Measurements from ENCODE around the gene OOSP1. TPM values are rescaled to one million over a fixed set of nuclear protein-coding genes. Genes with fewer than 3 reads are reported as not detected.
"Not testable (repeated sequence)": the region's sequence is repeated elsewhere in the genome, so short reads cannot be mapped to it uniquely, and the experiment has no call there.

The OOSP1 gene, protein sequence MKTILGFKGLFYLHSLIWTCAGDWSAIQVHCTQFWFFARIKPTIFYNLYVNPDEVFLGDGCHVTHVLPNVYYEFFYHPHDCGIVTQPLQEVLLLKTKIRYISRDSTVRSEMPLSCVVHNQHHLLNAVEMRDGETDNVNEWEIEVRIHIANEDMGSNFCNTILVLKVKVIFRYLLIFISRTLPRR
- total RNA-seq: not detected

DNA sequence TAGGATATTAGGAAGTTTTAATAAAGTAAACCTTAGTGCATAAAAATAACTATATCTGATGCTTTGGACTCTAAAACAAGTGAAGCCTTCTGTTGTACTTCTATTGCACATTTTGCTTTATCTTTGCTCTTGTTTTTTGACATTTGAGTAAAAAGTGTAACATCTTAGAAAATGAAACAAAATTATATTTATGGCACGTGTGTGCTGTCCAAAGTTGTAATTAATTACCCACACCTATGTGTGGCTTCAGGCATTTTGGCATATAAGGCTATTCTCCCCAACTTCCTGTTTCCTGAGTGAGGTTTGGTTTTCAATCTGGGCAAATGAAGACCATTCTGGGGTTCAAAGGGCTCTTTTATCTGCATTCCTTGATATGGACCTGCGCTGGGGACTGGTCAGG, at the start of gene OOSP1:
Gene OOSP1, plus strand, starts transcription at position 301 of the 400 bp plus-strand sequence. Its CDS starts 23 bp downstream, at position 324.
- no peaks in the 10 kb centered on the region for H3K4me1 Mint-ChIP-seq (ENCODE audit: low read depth)
- no peak for DNase-seq
- H3K27ac Mint-ChIP-seq: no peak within 1 kb of the TSS
- CTCF ChIA-PET: no interaction called here
- ATAC-seq: no peak
- POLR2A ChIA-PET: no interaction called here
- H3K36me3 Mint-ChIP-seq (ENCODE audit: low read depth): no peaks in the 10 kb centered on the region
- no peaks in the 10 kb centered on the region for H3K9me3 Mint-ChIP-seq (ENCODE audit: insufficient read depth)
- peaks cover 3% of the 10 kb centered on the region for H3K27me3 Mint-ChIP-seq (ENCODE audit: low read depth)
- no peak within 1 kb of the TSS for H3K4me3 Mint-ChIP-seq

DNA sequence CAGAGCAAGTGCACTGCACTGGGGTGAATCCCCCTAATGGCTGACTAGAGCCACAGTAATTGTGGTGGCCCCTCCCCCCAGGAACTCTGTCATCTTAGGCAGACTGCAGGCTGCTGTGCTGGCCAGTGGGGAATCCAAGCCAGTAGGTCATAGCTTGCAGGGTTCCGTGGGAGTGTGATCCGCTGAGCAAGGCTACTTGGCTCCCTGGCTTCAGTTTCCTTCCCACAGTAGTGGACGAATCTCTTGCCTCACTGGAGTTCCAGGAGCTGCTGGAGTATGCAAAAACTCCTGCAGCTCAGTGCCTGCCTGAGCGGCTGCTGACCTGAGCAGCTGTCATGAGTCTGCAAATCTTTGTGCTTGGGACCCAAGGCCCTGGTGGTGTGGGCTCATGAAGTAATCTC, 46.5 kb upstream of the OOSP1 start:
- DNase-seq (no peak), ATAC-seq (no peak)
- Mint-ChIP-seq H3K27me3 (ENCODE audit: low read depth) (peaks cover 4% of the 10 kb centered on the region), H3K27ac (no peak overlapping the region), H3K4me3 (no peak overlapping the region), H3K9me3 (ENCODE audit: insufficient read depth) (peaks cover 9% of the 10 kb centered on the region), H3K36me3 (ENCODE audit: low read depth) (no peaks in the 10 kb centered on the region), H3K4me1 (ENCODE audit: low read depth) (no peaks in the 10 kb centered on the region)
- ChIA-PET POLR2A (no interaction called here), CTCF (no interaction called here)

DNA sequence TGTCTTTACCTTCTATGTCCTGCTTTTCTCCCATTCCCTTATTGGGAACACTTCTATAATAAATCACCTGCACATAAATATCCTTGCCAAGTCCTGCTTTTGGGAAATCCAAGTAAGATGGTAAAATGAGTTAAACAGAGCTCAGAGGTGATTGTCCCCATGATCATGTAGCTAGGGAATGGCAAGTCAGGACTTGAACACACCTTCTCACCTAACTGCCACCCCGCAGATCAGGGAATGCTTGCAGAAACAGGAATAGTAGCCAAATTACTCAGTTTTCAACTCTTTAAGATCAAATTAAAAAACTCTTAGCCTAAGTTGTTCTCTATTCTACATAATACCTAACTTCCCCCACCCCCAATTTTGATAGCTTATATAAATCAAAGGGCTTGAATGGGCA, 43.6 kb upstream of the OOSP1 start:
- DNase-seq (no peak), ATAC-seq (no peak)
- H3K27me3 Mint-ChIP-seq (ENCODE audit: low read depth): peaks cover 4% of the 10 kb centered on the region
- H3K9me3 Mint-ChIP-seq (ENCODE audit: insufficient read depth): no peaks in the 10 kb centered on the region
- ChIA-PET CTCF (no interaction called here), POLR2A (no interaction called here)
- H3K4me3 Mint-ChIP-seq: no peak overlapping the region
- no peak overlapping the region for H3K27ac Mint-ChIP-seq
- no peaks in the 10 kb centered on the region for H3K36me3 Mint-ChIP-seq (ENCODE audit: low read depth)
- no peaks in the 10 kb centered on the region for H3K4me1 Mint-ChIP-seq (ENCODE audit: low read depth)

DNA sequence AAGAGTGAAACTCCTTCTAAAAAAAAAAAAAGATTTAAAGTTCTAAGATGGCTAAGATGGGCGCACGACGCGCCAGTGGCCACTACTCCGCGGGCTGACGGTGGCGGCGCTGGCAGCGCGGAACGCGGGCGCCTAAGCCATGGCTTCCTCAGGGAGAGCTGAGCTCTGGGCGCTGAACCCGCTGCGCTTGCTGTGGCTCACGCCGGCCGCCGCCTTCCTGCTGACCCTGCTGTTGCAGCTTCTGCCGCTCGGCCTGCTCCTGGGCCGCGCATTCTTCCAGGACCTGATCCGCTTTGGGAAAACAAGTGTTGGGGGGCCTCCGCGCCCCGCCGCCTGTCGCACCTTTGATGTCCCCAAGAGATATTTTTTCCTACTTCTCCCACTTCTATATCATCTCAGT, 40.2 kb upstream of the OOSP1 start:
- no peak for ATAC-seq
- ChIA-PET POLR2A (no interaction called here), CTCF (no interaction called here)
- Mint-ChIP-seq H3K36me3 (ENCODE audit: low read depth) (no peaks in the 10 kb centered on the region), H3K27me3 (ENCODE audit: low read depth) (peaks cover 4% of the 10 kb centered on the region), H3K27ac (no peak overlapping the region), H3K4me3 (no peak overlapping the region), H3K4me1 (ENCODE audit: low read depth) (no peaks in the 10 kb centered on the region), H3K9me3 (ENCODE audit: insufficient read depth) (no peaks in the 10 kb centered on the region)
- no peak for DNase-seq

DNA sequence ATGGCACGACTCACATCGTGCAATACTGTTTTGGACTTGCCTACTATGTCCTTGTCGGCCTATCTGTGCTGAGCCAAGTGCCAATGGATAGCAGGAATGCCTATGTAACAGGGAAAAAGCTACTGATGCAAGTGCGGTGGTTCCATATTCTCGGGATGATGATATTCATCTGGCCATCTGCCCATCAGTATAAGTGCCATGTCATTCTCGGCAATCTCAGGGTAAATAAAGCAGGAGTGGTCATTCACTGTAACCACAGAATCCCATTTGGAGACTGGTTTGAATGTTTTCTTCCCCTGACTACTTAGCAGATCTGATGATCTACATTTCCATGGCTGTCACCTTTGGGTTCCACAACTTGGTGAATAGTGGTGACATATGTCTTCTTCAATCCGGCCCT, 39.6 kb upstream of the OOSP1 start:
- no peaks in the 10 kb centered on the region for H3K9me3 Mint-ChIP-seq (ENCODE audit: insufficient read depth)
- peaks cover 2% of the 10 kb centered on the region for H3K27me3 Mint-ChIP-seq (ENCODE audit: low read depth)
- H3K27ac Mint-ChIP-seq: no peak overlapping the region
- ChIA-PET POLR2A (no interaction called here), CTCF (no interaction called here)
- ATAC-seq (no peak), DNase-seq (no peak)
- no peak overlapping the region for H3K4me3 Mint-ChIP-seq
- H3K36me3 Mint-ChIP-seq (ENCODE audit: low read depth): no peaks in the 10 kb centered on the region
- H3K4me1 Mint-ChIP-seq (ENCODE audit: low read depth): no peaks in the 10 kb centered on the region

DNA sequence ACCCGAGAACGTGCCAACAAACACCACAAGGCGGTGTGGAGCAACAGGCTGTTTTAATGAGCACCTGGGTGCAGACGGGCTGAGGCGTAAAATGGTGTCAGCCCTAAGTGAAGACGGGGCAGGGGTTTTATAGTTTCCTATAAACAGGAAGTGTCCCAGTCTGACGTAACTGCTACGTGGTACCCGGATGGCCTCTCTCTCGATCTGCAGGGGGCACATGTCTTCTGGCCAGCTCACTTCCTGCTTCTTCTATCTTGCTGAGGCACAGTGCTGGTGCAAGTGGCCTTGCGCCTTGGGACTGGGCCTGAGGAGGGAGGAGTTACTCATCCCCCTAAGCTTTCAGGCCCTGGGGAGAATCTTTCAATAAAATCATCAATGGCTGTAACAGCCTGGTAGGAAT, 38.7 kb upstream of the OOSP1 start:
- H3K27me3 Mint-ChIP-seq (ENCODE audit: low read depth): peaks cover 2% of the 10 kb centered on the region
- CTCF ChIA-PET: no interaction called here
- no peak overlapping the region for H3K27ac Mint-ChIP-seq
- no peak overlapping the region for H3K4me3 Mint-ChIP-seq
- ATAC-seq (no peak), DNase-seq (no peak)
- no peaks in the 10 kb centered on the region for H3K4me1 Mint-ChIP-seq (ENCODE audit: low read depth)
- no peaks in the 10 kb centered on the region for H3K36me3 Mint-ChIP-seq (ENCODE audit: low read depth)
- POLR2A ChIA-PET: no interaction called here
- H3K9me3 Mint-ChIP-seq (ENCODE audit: insufficient read depth): no peaks in the 10 kb centered on the region

DNA sequence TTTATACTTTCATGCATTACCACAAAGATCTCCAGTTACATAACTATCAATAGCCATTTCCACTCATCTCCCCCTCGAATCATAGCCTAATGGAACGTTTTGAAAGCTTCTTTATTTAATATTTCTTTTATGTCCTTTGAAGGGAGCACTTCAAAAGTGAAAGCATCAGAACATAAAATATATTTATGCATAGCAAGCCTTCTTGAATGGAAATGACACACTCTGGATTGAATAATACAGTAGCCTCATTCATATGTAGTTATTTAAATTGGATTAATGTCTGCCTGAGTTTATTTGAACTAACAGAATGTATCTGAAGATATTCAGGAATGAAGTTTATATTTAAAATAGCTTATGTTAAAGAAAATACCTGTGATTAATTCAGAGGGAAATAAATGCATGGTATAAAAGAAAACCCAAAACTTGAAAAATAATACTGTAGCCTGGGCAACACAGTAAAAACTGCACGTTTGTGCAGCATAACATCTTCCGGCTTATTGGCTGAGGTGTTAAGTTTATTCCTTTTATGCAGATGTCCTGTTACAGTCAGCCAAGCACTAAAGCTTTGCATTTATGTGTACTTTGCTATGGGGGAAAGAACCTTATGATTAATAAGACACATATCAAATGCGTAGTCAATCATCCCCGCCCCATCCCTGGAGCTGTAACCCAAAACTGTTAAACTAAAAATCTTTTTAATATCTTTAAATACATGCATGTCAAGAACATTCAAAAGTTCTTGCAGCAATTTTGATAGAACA, 37.7 kb upstream of the OOSP1 start:
- POLR2A ChIA-PET: no interaction called here
- ATAC-seq (no peak), DNase-seq (no peak)
- Mint-ChIP-seq H3K27ac (no peak overlapping the region), H3K27me3 (ENCODE audit: low read depth) (peaks cover under 1% of the 10 kb centered on the region), H3K36me3 (ENCODE audit: low read depth) (no peaks in the 10 kb centered on the region), H3K4me3 (no peak overlapping the region), H3K9me3 (ENCODE audit: insufficient read depth) (no peaks in the 10 kb centered on the region), H3K4me1 (ENCODE audit: low read depth) (no peaks in the 10 kb centered on the region)
- CTCF ChIA-PET: no interaction called here

DNA sequence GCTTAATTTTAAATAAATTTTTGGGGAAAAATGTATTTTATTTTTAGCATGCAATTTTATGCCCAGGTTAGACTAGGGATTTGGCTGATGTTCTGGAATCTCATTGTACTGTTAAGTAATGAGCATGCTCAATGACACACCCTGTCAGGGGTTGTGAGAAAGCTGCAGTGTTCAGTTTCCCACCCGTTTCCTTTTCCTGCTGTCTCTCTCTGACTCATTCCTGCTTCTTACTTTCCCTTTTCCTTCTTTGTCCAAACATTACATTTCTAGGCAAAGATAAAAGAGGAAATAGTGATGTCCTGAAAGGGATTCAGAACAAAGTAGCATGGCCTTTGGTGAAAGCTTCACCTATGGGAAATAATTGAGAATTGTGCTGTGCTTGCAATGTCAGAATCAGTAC, 36.9 kb upstream of the OOSP1 start:
- ChIA-PET POLR2A (no interaction called here), CTCF (interaction anchor here (1.0 kb wide), 1 partner anchor 18 kb away, joined by 3 read pairs; no protein-coding TSS in a partner anchor)
- no peak overlapping the region for H3K4me3 Mint-ChIP-seq
- H3K4me1 Mint-ChIP-seq (ENCODE audit: low read depth): no peaks in the 10 kb centered on the region
- no peak overlapping the region for H3K27ac Mint-ChIP-seq
- no peaks in the 10 kb centered on the region for H3K9me3 Mint-ChIP-seq (ENCODE audit: insufficient read depth)
- no peaks in the 10 kb centered on the region for H3K27me3 Mint-ChIP-seq (ENCODE audit: low read depth)
- ATAC-seq (no peak), DNase-seq (no peak)
- no peaks in the 10 kb centered on the region for H3K36me3 Mint-ChIP-seq (ENCODE audit: low read depth)

DNA sequence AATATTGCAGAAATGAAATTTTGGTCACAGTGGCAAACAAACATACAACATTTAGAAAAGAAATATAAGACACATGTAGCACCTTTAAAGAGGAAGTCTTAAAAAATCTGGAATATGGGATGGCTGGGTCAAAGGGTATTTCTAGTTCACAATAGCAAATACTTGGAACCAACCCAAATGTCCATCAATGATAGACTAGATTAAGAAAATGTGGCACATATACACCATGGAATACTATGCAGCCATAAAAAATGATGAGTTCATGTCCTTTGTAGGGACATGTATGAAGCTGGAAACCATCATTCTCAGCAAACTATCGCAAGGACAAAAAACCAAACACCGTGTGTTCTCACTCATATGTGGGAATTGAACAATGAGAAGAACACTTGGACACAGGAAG, 34.7 kb upstream of the OOSP1 start:
- H3K4me1 Mint-ChIP-seq (ENCODE audit: low read depth); ATAC-seq; H3K27me3 Mint-ChIP-seq (ENCODE audit: low read depth); H3K27ac Mint-ChIP-seq; DNase-seq; CTCF ChIA-PET; H3K9me3 Mint-ChIP-seq (ENCODE audit: insufficient read depth); H3K36me3 Mint-ChIP-seq (ENCODE audit: low read depth); POLR2A ChIA-PET; H3K4me3 Mint-ChIP-seq: not testable (repeated sequence)

DNA sequence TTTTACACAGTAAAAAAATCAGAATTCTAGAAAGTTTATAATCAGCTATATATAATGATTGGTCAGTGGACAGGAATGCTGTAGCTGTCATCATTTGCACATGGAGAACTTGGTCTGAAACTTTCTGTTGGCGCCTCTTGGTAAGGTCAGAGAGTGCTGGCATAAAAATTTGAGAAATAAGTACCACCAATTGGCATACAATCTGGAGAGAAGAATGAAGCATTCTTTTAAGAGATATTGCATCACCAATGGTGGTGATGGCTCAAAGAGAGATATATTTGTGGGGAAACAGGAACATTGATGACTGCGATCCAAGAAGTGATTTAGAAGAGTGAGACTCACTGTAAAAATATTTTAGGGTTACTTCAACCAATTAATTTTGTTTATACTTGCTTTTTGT, 19.8 kb upstream of the OOSP1 start:
- DNase-seq (no peak), ATAC-seq (no peak)
- no peak overlapping the region for H3K27ac Mint-ChIP-seq
- H3K36me3 Mint-ChIP-seq (ENCODE audit: low read depth): no peaks in the 10 kb centered on the region
- ChIA-PET CTCF (interaction anchor here (0.7 to 2.0 kb wide), 15 partner anchors 11 to 164 kb away, joined by 3 to 10 read pairs (median 4); partner anchors contain the start of gene MRPL16), POLR2A (no interaction called here)
- no peak overlapping the region for H3K4me3 Mint-ChIP-seq
- no peaks in the 10 kb centered on the region for H3K27me3 Mint-ChIP-seq (ENCODE audit: low read depth)
- H3K9me3 Mint-ChIP-seq (ENCODE audit: insufficient read depth): peaks cover 11% of the 10 kb centered on the region
- no peaks in the 10 kb centered on the region for H3K4me1 Mint-ChIP-seq (ENCODE audit: low read depth)

DNA sequence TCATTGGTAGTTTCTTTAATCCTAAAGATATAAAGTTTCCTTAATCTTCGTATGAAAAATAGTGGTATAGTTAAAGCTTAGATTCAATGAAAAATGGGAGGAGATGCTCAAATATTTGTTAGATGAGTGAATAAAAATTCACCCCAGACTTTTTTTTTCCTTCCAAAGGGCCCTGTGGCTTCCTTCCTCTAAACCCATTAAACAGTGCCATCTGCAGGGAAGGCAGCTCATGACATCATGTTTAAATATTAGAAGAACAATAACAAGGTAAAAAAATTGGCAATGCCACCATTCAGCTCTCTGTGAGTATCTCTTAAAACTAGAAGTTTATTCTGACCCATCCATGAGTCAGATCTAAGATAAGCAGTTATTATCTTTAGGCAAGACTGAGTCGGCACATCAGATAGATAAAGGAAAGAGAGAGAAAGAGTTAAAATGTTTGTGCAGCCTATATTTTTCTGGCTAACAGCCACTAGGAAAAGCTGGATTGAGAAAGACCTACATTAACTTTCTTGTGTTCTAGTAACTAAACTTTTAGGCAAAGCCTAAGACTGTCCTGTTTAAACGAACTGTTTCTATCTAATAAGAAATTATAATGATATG, 19.1 kb upstream of the OOSP1 start:
- Mint-ChIP-seq H3K9me3 (ENCODE audit: insufficient read depth) (peaks cover 11% of the 10 kb centered on the region), H3K27ac (no peak overlapping the region), H3K4me3 (no peak overlapping the region), H3K27me3 (ENCODE audit: low read depth) (no peaks in the 10 kb centered on the region), H3K4me1 (ENCODE audit: low read depth) (no peaks in the 10 kb centered on the region), H3K36me3 (ENCODE audit: low read depth) (peaks cover 2% of the 10 kb centered on the region)
- ChIA-PET CTCF (interaction anchor here (0.7 to 2.0 kb wide), 17 partner anchors 11 to 165 kb away, joined by 3 to 10 read pairs (median 3); partner anchors contain the start of gene MRPL16), POLR2A (no interaction called here)
- ATAC-seq (no peak), DNase-seq (peak; percentile 56)

DNA sequence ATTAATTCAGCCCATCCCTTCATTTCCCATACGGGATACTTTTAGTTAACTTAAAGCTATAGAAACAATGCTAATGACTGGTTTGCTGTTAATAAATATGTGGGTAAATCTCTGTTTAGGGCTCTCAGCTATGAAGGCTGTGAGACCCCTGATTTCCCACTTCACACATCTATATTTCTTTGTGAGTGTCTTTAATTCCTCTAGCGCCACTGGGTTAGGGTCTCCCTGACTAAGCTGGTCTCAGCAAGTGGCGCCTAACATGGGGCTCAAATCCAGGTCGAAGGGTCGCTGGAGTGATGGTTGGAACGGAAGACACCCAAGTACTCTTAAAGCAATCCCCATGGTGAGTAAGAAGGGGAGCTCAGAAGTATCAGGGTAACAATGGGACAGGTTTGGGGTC, 14.4 kb upstream of the OOSP1 start:
- Mint-ChIP-seq H3K27ac (no peak overlapping the region), H3K4me1 (ENCODE audit: low read depth) (no peaks in the 10 kb centered on the region), H3K27me3 (ENCODE audit: low read depth) (no peaks in the 10 kb centered on the region), H3K36me3 (ENCODE audit: low read depth) (peaks cover 3% of the 10 kb centered on the region), H3K9me3 (ENCODE audit: insufficient read depth) (peaks cover 26% of the 10 kb centered on the region), H3K4me3 (no peak overlapping the region)
- no peak for ATAC-seq
- CTCF ChIA-PET: no interaction called here
- no peak for DNase-seq
- POLR2A ChIA-PET: no interaction called here

All from activated CD8-positive, alpha-beta T cell treated with anti-CD3 and anti-CD28 coated beads, Interleukin-2, amount 10 ng/mL, durations not matched to agents 7 days and 5 days (primary cell).